SU-DHL-6 (cell line): ENCODE measurements around the gene CLCNKA.

Experiments
- CTCF ChIP-seq: fragments of 200-600 bp; sonication (generic); IDR thresholded peaks from one replicate; pipeline ENCODE4 v1.5.1; 2017; ENCODE audit warnings: antibody characterized with exemption, mild to moderate bottlenecking, low read length, moderate library complexity; ENCODE audit not compliant: insufficient read depth, poor library complexity, severe bottlenecking
- EZH2phosphoT487 ChIP-seq: fragments of 200-600 bp; sonication (generic), shearing (Covaris generic); conservative IDR thresholded peaks from 2 replicates; pipeline ENCODE4 v1.6.1; 2018; ENCODE audit warnings: mild to moderate bottlenecking, antibody characterized with exemption, low read length, moderate library complexity, mixed read lengths

DNA sequence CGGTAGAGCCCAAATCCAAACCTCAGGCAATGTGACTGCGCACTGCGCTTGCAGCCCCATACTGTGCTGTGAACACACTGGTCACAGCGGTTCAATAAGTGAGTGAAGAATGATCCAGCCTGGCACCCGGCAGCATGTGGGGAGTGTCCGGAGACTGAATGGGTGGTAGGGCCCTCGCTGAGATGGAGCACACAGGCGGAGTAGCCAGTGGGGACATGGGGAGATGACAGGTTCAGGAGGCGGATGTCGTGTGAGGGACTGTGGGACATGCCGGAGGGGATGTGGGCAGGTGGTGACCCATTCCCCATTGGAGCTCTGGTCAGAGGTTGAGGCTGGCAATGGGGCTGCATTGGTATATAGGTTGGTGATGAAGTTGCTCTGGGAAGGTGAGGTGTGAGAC lies 12.2 kb upstream of the CLCNKA start:
- TF ChIP-seq CTCF (no peak), EZH2phosphoT487 (no peak)
